Measurements from ENCODE around the gene CCDC89. TPM values are rescaled to one million over a fixed set of nuclear protein-coding genes. Genes with fewer than 3 reads are reported as not detected.

Gene CCDC89
- total and polyA plus RNA-seq, 10 of the 15 experiments (the other 5 are each of a cell fraction or from before 2014, with no cell fraction given): 0.11 to 0.15 TPM; not detected in 8

DNA sequence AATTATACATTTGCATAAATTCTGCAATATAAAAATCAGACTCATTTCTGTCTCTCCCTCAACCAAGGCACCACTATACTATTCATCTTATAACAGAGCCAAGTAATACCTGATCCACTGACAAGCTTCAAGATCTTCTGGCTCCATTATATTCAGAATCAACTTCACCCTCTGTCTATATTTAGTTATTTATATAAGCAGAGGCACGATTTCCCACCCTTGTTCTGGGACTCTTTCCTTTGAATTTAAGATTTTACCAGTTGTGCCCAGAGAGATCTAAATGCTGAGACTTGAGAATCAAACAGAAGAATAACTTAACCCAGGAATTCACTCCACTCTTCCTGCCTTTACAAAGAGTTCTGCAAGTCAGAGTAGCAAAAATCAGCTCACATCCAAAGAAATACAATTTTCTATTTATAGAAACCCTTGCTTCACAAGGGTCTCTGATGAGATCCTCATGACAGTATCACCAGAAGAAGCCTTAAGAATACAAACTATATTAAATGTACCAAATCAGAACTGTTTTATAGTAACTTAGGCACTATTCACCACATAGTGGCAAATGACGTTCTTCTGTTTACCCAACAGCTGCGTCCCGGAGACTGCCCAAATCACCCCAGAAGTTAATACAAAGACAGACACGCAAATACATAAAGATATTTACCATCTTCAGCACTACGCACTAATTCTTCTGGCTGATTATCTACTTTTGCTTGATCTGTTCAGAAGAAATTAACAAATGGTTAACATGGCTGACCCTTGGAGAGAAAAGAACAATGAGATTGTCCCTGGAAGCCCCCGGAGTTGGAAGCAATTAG is 32.3 kb upstream of the CCDC89 start:
- no peaks in the 10 kb centered on the region for H3K36me3 ChIP-seq (ENCODE audit: control insufficient read depth in 2 of 2, insufficient read depth in 2 of 2, low read length in 1 of 2)
- no peak overlapping the region for H3K4me3 ChIP-seq
- ChIA-PET CTCF (no interaction called here), POLR2A (interaction anchor here (0.5 kb wide), 1 partner anchor 49 kb away, joined by 7 read pairs; no protein-coding TSS in a partner anchor), SMC1A (ENCODE audit: uncharacterized antibody, unreplicated experiment) (interaction anchor here (0.8 to 1.3 kb wide), 3 partner anchors 8 to 55 kb away, joined by 3 to 5 read pairs (median 3); no protein-coding TSS in a partner anchor), RAD21 (ENCODE audit: unreplicated experiment) (no interaction called here)
- intact Hi-C loops (cut with micrococcal nuclease; ENCODE audit: unreplicated experiment) (no loop called here), in situ Hi-C loops (cut with MboI) (no loop called here)
- ATAC-seq: no peak
- no peaks in the 10 kb centered on the region for H3K79me2 ChIP-seq (ENCODE audit: control insufficient read depth, insufficient read depth, low read length)
- H3K4me2 ChIP-seq (ENCODE audit: control insufficient read depth, insufficient read depth): no peak overlapping the region
- TF ChIP-seq, protein P1, sequence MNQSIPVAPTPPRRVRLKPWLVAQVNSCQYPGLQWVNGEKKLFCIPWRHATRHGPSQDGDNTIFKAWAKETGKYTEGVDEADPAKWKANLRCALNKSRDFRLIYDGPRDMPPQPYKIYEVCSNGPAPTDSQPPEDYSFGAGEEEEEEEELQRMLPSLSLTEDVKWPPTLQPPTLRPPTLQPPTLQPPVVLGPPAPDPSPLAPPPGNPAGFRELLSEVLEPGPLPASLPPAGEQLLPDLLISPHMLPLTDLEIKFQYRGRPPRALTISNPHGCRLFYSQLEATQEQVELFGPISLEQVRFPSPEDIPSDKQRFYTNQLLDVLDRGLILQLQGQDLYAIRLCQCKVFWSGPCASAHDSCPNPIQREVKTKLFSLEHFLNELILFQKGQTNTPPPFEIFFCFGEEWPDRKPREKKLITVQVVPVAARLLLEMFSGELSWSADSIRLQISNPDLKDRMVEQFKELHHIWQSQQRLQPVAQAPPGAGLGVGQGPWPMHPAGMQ (IDR thresholded peaks at IDR 0.05; ENCODE audit: borderline replicate concordance): no peak
- TF ChIP-seq, protein P2, sequence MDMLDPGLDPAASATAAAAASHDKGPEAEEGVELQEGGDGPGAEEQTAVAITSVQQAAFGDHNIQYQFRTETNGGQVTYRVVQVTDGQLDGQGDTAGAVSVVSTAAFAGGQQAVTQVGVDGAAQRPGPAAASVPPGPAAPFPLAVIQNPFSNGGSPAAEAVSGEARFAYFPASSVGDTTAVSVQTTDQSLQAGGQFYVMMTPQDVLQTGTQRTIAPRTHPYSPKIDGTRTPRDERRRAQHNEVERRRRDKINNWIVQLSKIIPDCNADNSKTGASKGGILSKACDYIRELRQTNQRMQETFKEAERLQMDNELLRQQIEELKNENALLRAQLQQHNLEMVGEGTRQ (IDR thresholded peaks at IDR 0.05; ENCODE audit: borderline replicate concordance, low read depth, low read length): no peak
- no peak for TF ChIP-seq CBX5 (IDR thresholded peaks at IDR 0.05; ENCODE audit: low read depth)
- no peak for TF ChIP-seq BRCA1 (IDR thresholded peaks at IDR 0.05; ENCODE audit: low read depth, low read length)
- TF ChIP-seq GABPA (IDR thresholded peaks at IDR 0.05; ENCODE audit: low read depth): no peak
- TF ChIP-seq ZSCAN29 (IDR thresholded peaks at IDR 0.05): no peak
- TF ChIP-seq PML (IDR thresholded peaks at IDR 0.05; ENCODE audit: low read length): no peak
- TF ChIP-seq STAT3 (IDR thresholded peaks at IDR 0.05; ENCODE audit: low read depth, low read length): no peak
- no peak for TF ChIP-seq RAD21 (IDR thresholded peaks at IDR 0.05; ENCODE audit: insufficient read depth, low read depth, low read length)
- no peak for TF ChIP-seq FOS (IDR thresholded peaks at IDR 0.05; ENCODE audit: borderline replicate concordance, extremely low read depth, insufficient read length)
- TF ChIP-seq EGR1 (IDR thresholded peaks at IDR 0.05; ENCODE audit: borderline replicate concordance in 1 of 2, low read depth in 2 of 2, low read length in 2 of 2): no peak
- TF ChIP-seq BCL11A (IDR thresholded peaks at IDR 0.05; ENCODE audit: low read depth, low read length): no peak
- no peaks in the 10 kb centered on the region for H4K20me1 ChIP-seq (ENCODE audit: control insufficient read depth, insufficient read depth)
- H3K27me3 ChIP-seq (replicated peaks in 1 of 2; ENCODE audit: control insufficient read depth in 2 of 2, insufficient read depth in 2 of 2, low read length in 1 of 2): no peaks in the 10 kb centered on the region; a peak in 1 of 4 replicates
- no peak overlapping the region for H3K9ac ChIP-seq (ENCODE audit: control insufficient read depth, insufficient read depth, low read length)
- DNase-seq (ENCODE audit: low read depth, low spot score): no peak
- no peak overlapping the region for H2AFZ ChIP-seq (ENCODE audit: control insufficient read depth, low read depth, low read length)
- FAIRE-seq: no peak
- no TSS peak for BruUV-seq (replicated peaks)
- H3K27ac ChIP-seq (ENCODE audit: control insufficient read depth, insufficient read depth): no peak overlapping the region
- no peaks in the 10 kb centered on the region for H3K9me3 ChIP-seq (replicated peaks; ENCODE audit: control insufficient read depth, insufficient read depth, low read length)
- WGBS (ENCODE audit: insufficient coverage, insufficient replicate concordance, low lambda C conversion rate, missing lambda C conversion rate): 54% methylated on average over 7 of the region's 7 CpGs
- no peaks in the 10 kb centered on the region for H3K4me1 ChIP-seq (ENCODE audit: control insufficient read depth, insufficient read depth, low read length)

Measured in GM12878 (cell line).